GM19023 (cell line): ENCODE measurements around the gene DDX6.
A peak's percentile ranks its signal among the peaks of the same experiment; 100 is the strongest.
"Not testable (repeated sequence)": the region's sequence is repeated elsewhere in the genome, so short reads cannot be mapped to it uniquely, and the experiment has no call there.

Experiments used
- ATAC-seq: cut with Tn5 transposase; IDR thresholded peaks from one replicate; pipeline ENCODE4 v1.9.1; 2021; ENCODE audit warnings: mild to moderate bottlenecking, moderate library complexity; ENCODE audit not compliant: unreplicated experiment

Gene DDX6

GRCh38 chr11:118791961-118792569 lies 1.1 kb upstream of the DDX6 start:
- no peak for ATAC-seq

GRCh38 chr11:118790357-118791110 lies 430 bp downstream of the DDX6 start:
- ATAC-seq = peak; percentile 16

GRCh38 chr11:118789501-118790356 lies 1.2 kb downstream of the DDX6 start:
- no peak for ATAC-seq

GRCh38 chr11:118786657-118787056 lies 4.3 kb downstream of the DDX6 start:
- no peak for ATAC-seq

GRCh38 chr11:118785362-118785761 lies 5.6 kb downstream of the DDX6 start:
- ATAC-seq = no peak

GRCh38 chr11:118783724-118784495 lies 7.1 kb downstream of the DDX6 start:
- ATAC-seq = no peak

- not testable (repeated sequence) for ATAC-seq
Observed at GRCh38 chr11:118783324-118783723, 7.6 kb downstream of the DDX6 start.

- ATAC-seq = no peak
Observed at GRCh38 chr11:118778898-118779297, 12.1 kb downstream of the DDX6 start.

GRCh38 chr11:118774032-118774431 lies 16.9 kb downstream of the DDX6 start:
- ATAC-seq = no peak

- ATAC-seq = no peak
Observed at GRCh38 chr11:118771547-118772288, 19.2 kb downstream of the DDX6 start.

GRCh38 chr11:118768690-118769089 lies 22.3 kb downstream of the DDX6 start:
- no peak for ATAC-seq

- no peak for ATAC-seq
Observed at GRCh38 chr11:118766035-118766434, 24.9 kb downstream of the DDX6 start.

GRCh38 chr11:118765095-118765691 lies 25.8 kb downstream of the DDX6 start:
- not testable (repeated sequence) for ATAC-seq

GRCh38 chr11:118763041-118763440 lies 27.9 kb downstream of the DDX6 start:
- no peak for ATAC-seq

GRCh38 chr11:118761981-118762380 lies 29.0 kb downstream of the DDX6 start:
- not testable (repeated sequence) for ATAC-seq

- ATAC-seq = no peak
Observed at GRCh38 chr11:118757876-118758399, 33.0 kb downstream of the DDX6 start.

GRCh38 chr11:118752654-118753053 lies 38.3 kb downstream of the DDX6 start:
- no peak for ATAC-seq

- no peak for ATAC-seq
Observed at GRCh38 chr11:118749429-118749828, 41.5 kb downstream of the DDX6 start.

GRCh38 chr11:118748056-118748455 lies 42.9 kb downstream of the DDX6 start:
- no peak for ATAC-seq
